GM12872 (cell line): Measurements from ENCODE around the gene KAT2A.

Experiments
- CTCF ChIP-seq: IDR thresholded peaks from 3 replicates; pipeline ENCODE4 v1.5.1; 2011; ENCODE audit warnings: low read depth, mild to moderate bottlenecking, low read length, moderate library complexity; ENCODE audit not compliant: insufficient read depth

Gene KAT2A

DNA sequence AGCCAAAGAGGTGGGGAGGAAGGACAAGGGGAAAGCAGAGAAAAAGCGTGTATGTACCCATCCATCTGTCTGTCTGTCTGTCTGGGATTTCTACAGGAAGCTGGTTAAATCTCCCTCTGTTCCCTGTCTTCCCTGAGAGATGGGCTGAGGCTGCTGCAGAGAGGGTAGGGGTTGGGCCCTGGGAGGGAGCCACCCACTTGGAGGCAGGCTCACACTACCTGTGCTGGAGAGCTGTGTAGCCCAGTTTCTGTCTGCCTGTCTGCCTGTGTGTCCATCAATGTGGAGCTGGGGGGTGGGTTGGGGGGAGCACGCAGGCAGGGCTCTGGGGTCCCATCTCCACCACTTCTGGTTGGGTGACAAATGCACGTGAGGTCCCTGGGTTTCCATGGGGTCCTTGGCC lies 52.2 kb downstream of the KAT2A start:
- TF ChIP-seq CTCF, result no peak

GRCh38 chr17:42067371-42068091 lies 53.6 kb downstream of the KAT2A start:
- TF ChIP-seq CTCF, result peak; percentile 97

DNA sequence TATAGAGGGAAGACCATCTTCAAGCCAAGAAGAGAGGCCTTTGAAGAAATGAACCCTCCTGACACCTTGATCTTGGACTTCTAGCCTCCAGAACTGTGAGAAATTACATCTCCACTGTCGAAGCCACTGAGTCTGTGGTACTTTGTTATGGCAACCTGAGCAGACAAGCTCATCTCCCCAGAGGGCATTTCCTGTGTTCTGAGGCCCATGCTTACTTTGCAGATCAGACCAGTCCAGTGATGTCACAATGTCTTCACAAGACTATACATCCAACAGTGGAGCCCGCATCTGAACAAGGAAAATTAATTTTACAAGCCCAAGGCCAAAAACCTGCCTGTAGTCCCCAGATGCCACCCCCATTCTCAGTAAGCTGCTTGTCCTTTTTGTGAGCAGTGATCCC lies 56.0 kb downstream of the KAT2A start:
- no peak for TF ChIP-seq CTCF
